ENCODE results near the gene RPL37. TPM values are rescaled to one million over a fixed set of nuclear protein-coding genes. Genes with fewer than 3 reads are reported as not detected.
"Not testable (repeated sequence)": the region's sequence is repeated elsewhere in the genome, so short reads cannot be mapped to it uniquely, and the experiment has no call there.

The RPL37 gene
- total RNA-seq, 1 donor from 2014 or later: 1,090 TPM

GRCh38 chr5:40787986-40788385, 47.0 kb downstream of the RPL37 start:
- H3K4me1 Mint-ChIP-seq (ENCODE audit: low read depth, unreplicated experiment): peaks cover 11% of the 10 kb centered on the region
- H3K4me1 ChIP-seq (ENCODE audit: insufficient read depth, low read length): no peaks in the 10 kb centered on the region
- H3K4me3 Mint-ChIP-seq (ENCODE audit: unreplicated experiment): no peak overlapping the region

DNA sequence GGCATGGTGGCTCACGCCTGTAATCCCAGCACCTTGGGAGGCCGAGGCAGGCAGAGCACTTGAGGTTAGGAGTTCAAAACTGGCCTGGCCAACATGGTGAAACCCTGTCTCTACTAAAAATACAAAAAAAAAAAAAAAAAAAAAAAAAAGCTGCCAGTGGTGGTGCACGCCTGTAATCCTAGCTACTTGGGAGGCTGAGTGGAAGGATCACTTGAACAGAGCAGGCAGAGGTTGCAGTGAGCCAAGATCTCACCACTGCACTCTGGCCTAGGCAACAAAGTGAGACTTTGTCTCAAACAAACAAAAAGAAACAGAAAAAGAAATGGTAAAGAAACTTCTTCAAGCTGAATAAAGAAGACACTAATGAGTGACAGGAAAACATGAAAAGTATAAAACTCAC, 48.4 kb downstream of the RPL37 start:
- H3K27ac ChIP-seq (ENCODE audit: low read depth, low read length); DNase-seq (ENCODE audit: low read depth); H3K36me3 ChIP-seq (ENCODE audit: insufficient read depth, low read length); H3K9me3 Mint-ChIP-seq (ENCODE audit: unreplicated experiment); H3K4me2 ChIP-seq (ENCODE audit: low read length); H3K27me3 Mint-ChIP-seq (ENCODE audit: low read depth, unreplicated experiment); H2AFZ ChIP-seq (ENCODE audit: low read depth, low read length); H3K9me3 ChIP-seq (ENCODE audit: insufficient read depth, low read depth, low read length); H3K4me1 ChIP-seq (ENCODE audit: insufficient read depth, low read length); H3K4me3 ChIP-seq (ENCODE audit: insufficient read depth, low read depth, low read length); FAIRE-seq; H3K36me3 Mint-ChIP-seq (ENCODE audit: low read depth, unreplicated experiment); H3K27ac Mint-ChIP-seq (ENCODE audit: unreplicated experiment); H3K27me3 ChIP-seq (ENCODE audit: insufficient read depth, low read length); H3K9ac ChIP-seq (ENCODE audit: low read length); H3K4me3 Mint-ChIP-seq (ENCODE audit: unreplicated experiment): not testable (repeated sequence)
- Histone ChIP-seq H4K20me1 (ENCODE audit: insufficient read depth, low read length) (peaks cover 91% of the 10 kb centered on the region), H3K79me2 (ENCODE audit: insufficient read depth, low read length) (peaks cover 100% of the 10 kb centered on the region)
- peaks cover 17% of the 10 kb centered on the region for H3K4me1 Mint-ChIP-seq (ENCODE audit: low read depth, unreplicated experiment)

More at GRCh38 chr5:40787986-40788385, 47.0 kb downstream of the RPL37 start:
- TF ChIP-seq EZH2 (IDR thresholded peaks at IDR 0.05; ENCODE audit: insufficient read depth, low read length) (no peak), CTCF (IDR thresholded peaks at IDR 0.05; ENCODE audit: insufficient read depth, low read depth, low read length) (no peak)
- FAIRE-seq (no peak), DNase-seq (ENCODE audit: low read depth) (no peak)
- no peak overlapping the region for H3K4me3 ChIP-seq (ENCODE audit: insufficient read depth, low read depth, low read length)
- H2AFZ ChIP-seq (ENCODE audit: low read depth, low read length): no peak overlapping the region
- H3K27ac ChIP-seq (ENCODE audit: low read depth, low read length): no peak overlapping the region
- no peaks in the 10 kb centered on the region for H3K9me3 ChIP-seq (ENCODE audit: insufficient read depth, low read depth, low read length)
- peaks cover 5% of the 10 kb centered on the region for H3K36me3 Mint-ChIP-seq (ENCODE audit: low read depth, unreplicated experiment)
- H3K9ac ChIP-seq (ENCODE audit: low read length): no peak overlapping the region
- H3K27me3 ChIP-seq (ENCODE audit: insufficient read depth, low read length): no peaks in the 10 kb centered on the region
- H3K4me2 ChIP-seq (ENCODE audit: low read length): no peak overlapping the region
- peaks cover 2% of the 10 kb centered on the region for H3K36me3 ChIP-seq (ENCODE audit: insufficient read depth, low read length)
- H4K20me1 ChIP-seq (ENCODE audit: insufficient read depth, low read length): peaks cover 89% of the 10 kb centered on the region
- no peak overlapping the region for H3K27ac Mint-ChIP-seq (ENCODE audit: unreplicated experiment)
- H3K9me3 Mint-ChIP-seq (ENCODE audit: unreplicated experiment): no peaks in the 10 kb centered on the region
- no peaks in the 10 kb centered on the region for H3K27me3 Mint-ChIP-seq (ENCODE audit: low read depth, unreplicated experiment)
- H3K79me2 ChIP-seq (ENCODE audit: insufficient read depth, low read length): peaks cover 100% of the 10 kb centered on the region

DNA sequence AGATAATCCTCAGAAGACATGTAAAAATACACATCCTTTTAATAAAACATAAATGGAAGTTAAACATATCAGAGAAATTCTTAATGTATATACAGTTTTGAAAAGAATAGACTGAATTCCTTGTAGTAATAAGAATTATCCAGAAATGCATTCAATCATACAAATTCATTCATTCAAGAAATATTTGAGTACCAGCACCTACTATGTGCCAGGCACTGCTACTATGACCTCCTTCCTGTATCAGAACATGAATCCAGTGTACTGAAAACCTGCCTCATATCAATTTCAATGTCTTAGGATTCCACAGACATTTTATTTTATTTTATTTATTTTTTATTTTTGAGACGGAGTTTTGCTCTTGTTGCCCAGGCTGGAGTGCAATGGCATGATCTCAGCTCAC, 50.1 kb downstream of the RPL37 start:
- H3K27me3 ChIP-seq (ENCODE audit: insufficient read depth, low read length): no peaks in the 10 kb centered on the region
- no peak for FAIRE-seq
- H3K27ac ChIP-seq (ENCODE audit: low read depth, low read length): no peak overlapping the region
- peaks cover 91% of the 10 kb centered on the region for H4K20me1 ChIP-seq (ENCODE audit: insufficient read depth, low read length)
- peaks cover 2% of the 10 kb centered on the region for H3K36me3 ChIP-seq (ENCODE audit: insufficient read depth, low read length)
- no peak overlapping the region for H3K9ac ChIP-seq (ENCODE audit: low read length)
- Mint-ChIP-seq H3K4me1 (ENCODE audit: low read depth, unreplicated experiment) (peaks cover 14% of the 10 kb centered on the region), H3K4me3 (ENCODE audit: unreplicated experiment) (no peak overlapping the region), H3K9me3 (ENCODE audit: unreplicated experiment) (no peaks in the 10 kb centered on the region), H3K27me3 (ENCODE audit: low read depth, unreplicated experiment) (no peaks in the 10 kb centered on the region), H3K36me3 (ENCODE audit: low read depth, unreplicated experiment) (peaks cover 5% of the 10 kb centered on the region), H3K27ac (ENCODE audit: unreplicated experiment) (no peak overlapping the region)
- no peak overlapping the region for H3K4me3 ChIP-seq (ENCODE audit: insufficient read depth, low read depth, low read length)
- H3K4me1 ChIP-seq (ENCODE audit: insufficient read depth, low read length): no peaks in the 10 kb centered on the region
- H3K79me2 ChIP-seq (ENCODE audit: insufficient read depth, low read length): peaks cover 100% of the 10 kb centered on the region
- no peak overlapping the region for H3K4me2 ChIP-seq (ENCODE audit: low read length)
- H2AFZ ChIP-seq (ENCODE audit: low read depth, low read length): no peak overlapping the region
- TF ChIP-seq EZH2 (IDR thresholded peaks at IDR 0.05; ENCODE audit: insufficient read depth, low read length) (no peak), CTCF (IDR thresholded peaks at IDR 0.05; ENCODE audit: insufficient read depth, low read depth, low read length) (no peak)
- no peak for DNase-seq (ENCODE audit: low read depth)
- no peaks in the 10 kb centered on the region for H3K9me3 ChIP-seq (ENCODE audit: insufficient read depth, low read depth, low read length)
